HG03097 (cell line): ENCODE measurements around the gene MTHFD1L.
A peak's percentile ranks its signal among the peaks of the same experiment; 100 is the strongest.

Source experiments
- ATAC-seq: cut with Tn5 transposase; IDR thresholded peaks from one replicate; pipeline ENCODE4 v1.9.1; 2021; ENCODE audit not compliant: unreplicated experiment, low FRiP score

Gene MTHFD1L

GRCh38 chr6:150897400-150897943 is 32.0 kb downstream of the MTHFD1L start:
- peak; percentile 58 for ATAC-seq

- ATAC-seq = no peak
These were observed 33.1 kb downstream of the MTHFD1L start for GRCh38 chr6:150898399-150899170.

- ATAC-seq = no peak
These were observed 33.7 kb downstream of the MTHFD1L start for GRCh38 chr6:150899231-150899630.

GRCh38 chr6:150900049-150900448 is 34.5 kb downstream of the MTHFD1L start:
- ATAC-seq = no peak

GRCh38 chr6:150902142-150902776 is 36.8 kb downstream of the MTHFD1L start:
- no peak for ATAC-seq

- ATAC-seq = no peak
These were observed 40.3 kb downstream of the MTHFD1L start for GRCh38 chr6:150905769-150906168.

GRCh38 chr6:150906641-150907326 is 41.3 kb downstream of the MTHFD1L start:
- ATAC-seq = no peak

GRCh38 chr6:150907383-150907782 is 41.9 kb downstream of the MTHFD1L start:
- no peak for ATAC-seq

- ATAC-seq = no peak
These were observed 43.4 kb downstream of the MTHFD1L start for GRCh38 chr6:150908901-150909300.

GRCh38 chr6:150910561-150910960 is 45.1 kb downstream of the MTHFD1L start:
- ATAC-seq = no peak

GRCh38 chr6:150914372-150914771 is 48.9 kb downstream of the MTHFD1L start:
- no peak for ATAC-seq

GRCh38 chr6:150915131-150915879 is 49.8 kb downstream of the MTHFD1L start:
- ATAC-seq = no peak

GRCh38 chr6:150915880-150916265 is 50.4 kb downstream of the MTHFD1L start:
- no peak for ATAC-seq

GRCh38 chr6:150919938-150920337 is 54.4 kb downstream of the MTHFD1L start:
- no peak for ATAC-seq

- no peak for ATAC-seq
These were observed 56.6 kb downstream of the MTHFD1L start for GRCh38 chr6:150922137-150922536.

GRCh38 chr6:150924808-150925589 is 59.5 kb downstream of the MTHFD1L start:
- ATAC-seq = no peak

GRCh38 chr6:150925590-150925928 is 60.1 kb downstream of the MTHFD1L start:
- no peak for ATAC-seq

GRCh38 chr6:150925976-150926375 is 60.5 kb downstream of the MTHFD1L start:
- no peak for ATAC-seq

GRCh38 chr6:150928882-150929281 is 63.4 kb downstream of the MTHFD1L start:
- no peak for ATAC-seq

GRCh38 chr6:150929416-150929815 is 63.9 kb downstream of the MTHFD1L start:
- ATAC-seq = no peak
